GM12872 (cell line): Measurements from ENCODE around the gene ZCWPW1.

Experiments used
- TF ChIP-seq, protein P1 (sequence below): IDR thresholded peaks from 3 replicates; pipeline ENCODE4 v1.5.1; 2011; ENCODE audit warnings: low read depth, mild to moderate bottlenecking, low read length, moderate library complexity; ENCODE audit not compliant: insufficient read depth

Gene ZCWPW1

DNA sequence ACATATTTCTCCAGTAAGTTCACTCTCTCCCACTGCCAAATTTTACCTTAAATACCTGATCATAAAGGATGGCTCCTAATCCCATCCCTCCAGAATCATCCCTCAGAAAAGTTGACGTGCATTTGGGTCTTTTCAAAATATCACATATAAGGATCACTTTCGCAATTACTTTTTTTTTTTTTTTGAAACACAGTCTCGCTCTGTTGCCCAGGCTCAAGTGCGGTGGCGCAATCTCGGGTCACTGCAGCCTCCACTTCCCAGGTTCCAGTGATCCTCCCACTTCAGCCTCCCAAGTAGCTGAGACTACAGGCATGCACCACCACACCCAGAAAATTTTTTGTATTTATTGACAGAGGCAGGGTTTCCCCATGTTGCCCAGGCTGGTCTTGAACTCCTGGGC is 17.4 kb downstream of the ZCWPW1 start:
- TF ChIP-seq, protein P1, sequence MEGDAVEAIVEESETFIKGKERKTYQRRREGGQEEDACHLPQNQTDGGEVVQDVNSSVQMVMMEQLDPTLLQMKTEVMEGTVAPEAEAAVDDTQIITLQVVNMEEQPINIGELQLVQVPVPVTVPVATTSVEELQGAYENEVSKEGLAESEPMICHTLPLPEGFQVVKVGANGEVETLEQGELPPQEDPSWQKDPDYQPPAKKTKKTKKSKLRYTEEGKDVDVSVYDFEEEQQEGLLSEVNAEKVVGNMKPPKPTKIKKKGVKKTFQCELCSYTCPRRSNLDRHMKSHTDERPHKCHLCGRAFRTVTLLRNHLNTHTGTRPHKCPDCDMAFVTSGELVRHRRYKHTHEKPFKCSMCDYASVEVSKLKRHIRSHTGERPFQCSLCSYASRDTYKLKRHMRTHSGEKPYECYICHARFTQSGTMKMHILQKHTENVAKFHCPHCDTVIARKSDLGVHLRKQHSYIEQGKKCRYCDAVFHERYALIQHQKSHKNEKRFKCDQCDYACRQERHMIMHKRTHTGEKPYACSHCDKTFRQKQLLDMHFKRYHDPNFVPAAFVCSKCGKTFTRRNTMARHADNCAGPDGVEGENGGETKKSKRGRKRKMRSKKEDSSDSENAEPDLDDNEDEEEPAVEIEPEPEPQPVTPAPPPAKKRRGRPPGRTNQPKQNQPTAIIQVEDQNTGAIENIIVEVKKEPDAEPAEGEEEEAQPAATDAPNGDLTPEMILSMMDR: no peak

GRCh38 chr7:100407285-100408180 is 21.0 kb downstream of the ZCWPW1 start:
- TF ChIP-seq, protein P1: peak; percentile 76

GRCh38 chr7:100406767-100407166 is 21.7 kb downstream of the ZCWPW1 start:
- TF ChIP-seq, protein P1: no peak

GRCh38 chr7:100402241-100402640 is 26.3 kb downstream of the ZCWPW1 start:
- TF ChIP-seq, protein P1: no peak

GRCh38 chr7:100401811-100402210 is 26.7 kb downstream of the ZCWPW1 start:
- TF ChIP-seq, protein P1: no peak

- TF ChIP-seq, protein P1: no peak
Measured at GRCh38 chr7:100400656-100401055, 27.8 kb downstream of the ZCWPW1 start.

- TF ChIP-seq, protein P1: no peak
Measured at GRCh38 chr7:100400041-100400440, 28.5 kb downstream of the ZCWPW1 start.
